Adipose tissue (tissue), 3 donors: ENCODE results near the gene CDH12. TPM values are rescaled to one million over a fixed set of nuclear protein-coding genes. Genes with fewer than 3 reads are reported as not detected.
"Not testable (repeated sequence)": the region's sequence is repeated elsewhere in the genome, so short reads cannot be mapped to it uniquely, and the experiment has no call there.

ENCODE experiments used
- H3K27ac ChIP-seq: one replicate; pipeline ENCODE4 v1.5.1; 2013; ENCODE audit warnings: low read depth, low read length
- WGBS, 3 donors: extraction: QIAGEN DNeasy Blood & Tissue Kit; methylation state at CpG; one replicate each; pipeline ENCODE4 v1.1.7; 2013; 5-methylcytosine and 5-hydroxymethylcytosine counted together
- polyA plus RNA-seq, 3 donors: library from polyadenylated mRNA; stranded (reverse); fragments of 200-250 nt; gene quantifications; one replicate each; pipeline ENCODE4 v1.2.3, GENCODE V29; 2013
- donor health status: healthy with polysubstance abuse.
- donor health status: Bipolar disorder and iron deficiency.
- donor health status: healthy.

Gene CDH12
- polyA plus RNA-seq, result under 1 TPM in 2 of 3 donors, not detected in 1; 0.01 TPM

DNA sequence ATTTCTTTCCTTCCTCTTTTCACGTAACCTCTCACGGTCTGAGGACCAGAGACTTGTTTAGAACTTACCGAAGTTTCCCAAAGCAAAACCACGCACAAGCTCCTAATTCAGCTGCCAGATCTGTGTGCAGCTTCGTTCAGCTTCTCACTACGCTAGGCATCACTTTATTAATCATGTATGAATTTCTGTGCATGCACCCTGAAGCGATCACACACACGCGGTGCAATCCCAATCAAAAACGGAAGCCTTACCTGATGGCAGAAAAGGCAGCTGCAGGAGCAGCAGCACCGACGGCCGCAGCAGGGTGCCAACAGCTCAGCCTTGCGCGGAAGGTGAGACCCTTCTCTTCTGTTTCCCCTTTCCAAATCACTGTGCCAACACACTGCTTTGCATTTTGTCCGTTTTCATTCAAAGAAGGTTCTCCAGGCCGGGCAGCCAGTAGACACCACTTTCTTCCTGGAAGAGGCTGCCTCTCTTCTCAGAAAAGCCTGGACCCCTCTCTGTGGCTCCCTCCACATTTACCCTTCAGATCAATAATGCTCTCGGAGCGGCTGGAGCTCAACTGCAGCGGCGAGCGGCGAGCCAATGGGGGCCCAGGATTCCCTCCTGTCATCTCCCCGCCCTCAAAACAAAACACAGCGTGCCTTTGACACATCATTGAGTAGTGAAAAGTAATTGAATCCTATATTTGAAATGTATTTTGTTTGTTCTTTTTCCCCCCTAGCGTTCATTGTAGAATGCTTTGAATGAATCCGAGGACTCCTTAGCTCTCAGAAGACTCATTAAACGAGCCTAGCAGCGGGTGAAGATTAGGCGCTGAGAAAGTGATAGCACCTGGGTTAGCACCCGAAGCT is at the start of gene CDH12:
Gene CDH12 (minus strand): TSS at position 538 of the 854 bp plus-strand sequence.
- H3K27ac ChIP-seq, result no peak within 1 kb of the TSS
- WGBS, 3 donors, result 2 to 3% (median 2%) methylated on average over 31 of the region's 31 CpGs

DNA sequence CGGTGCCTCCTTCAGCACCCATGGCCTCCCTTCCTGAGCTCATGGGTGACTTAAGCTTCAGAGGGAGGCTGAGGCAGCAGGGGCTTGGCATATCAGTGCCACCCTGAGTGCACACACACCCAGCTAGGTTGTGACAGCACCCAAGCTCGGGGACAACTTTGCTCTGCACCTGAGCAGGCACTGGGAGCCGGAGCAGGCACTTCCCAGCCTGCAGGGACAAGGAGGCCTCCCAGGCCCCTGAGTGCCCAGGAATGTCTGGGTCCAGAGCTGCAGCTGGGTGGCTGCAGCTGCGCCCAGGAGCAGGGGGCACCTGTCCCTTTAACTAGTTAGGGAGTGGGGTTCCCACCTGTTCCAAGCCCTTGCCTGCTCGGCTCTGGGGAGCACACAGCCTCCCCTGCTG is 48.7 kb upstream of the CDH12 start:
- WGBS, 3 donors, result 72 to 80% (median 79%) methylated on average over 5 of the region's 5 CpGs
- H3K27ac ChIP-seq, result no peak overlapping the region

GRCh38 chr5:22900801-22901310 is 47.7 kb upstream of the CDH12 start:
- no peak overlapping the region for H3K27ac ChIP-seq
- 90 to 92% (median 92%) methylated on average over 17 of the region's 17 CpGs for WGBS, 3 donors

DNA sequence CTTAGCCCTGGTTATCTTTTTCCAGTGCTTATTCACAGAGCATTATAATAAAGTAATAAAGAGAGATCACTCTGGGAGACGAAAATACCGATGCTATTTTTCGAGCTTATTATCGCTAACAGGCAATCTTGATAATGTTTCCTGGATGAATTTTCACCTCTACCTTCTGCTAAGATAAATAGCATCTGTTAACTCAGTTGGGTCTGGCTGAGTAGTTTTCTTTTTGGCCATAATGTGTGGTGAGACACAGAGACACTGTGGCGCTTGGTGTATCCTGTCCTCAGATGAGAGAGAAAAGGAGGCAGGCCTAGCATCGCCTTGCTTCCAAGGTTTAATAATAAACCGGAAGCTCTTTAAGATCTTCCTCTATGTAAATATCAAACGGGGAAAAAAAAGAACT is 46.2 kb upstream of the CDH12 start:
- WGBS, 3 donors, result 82 to 89% (median 89%) methylated on average over 8 of the region's 8 CpGs
- no peak overlapping the region for H3K27ac ChIP-seq

GRCh38 chr5:22896152-22896551 is 43.0 kb upstream of the CDH12 start:
- H3K27ac ChIP-seq, result no peak overlapping the region
- 57 to 63% (median 62%) methylated on average over 5 of the region's 5 CpGs for WGBS, 3 donors

DNA sequence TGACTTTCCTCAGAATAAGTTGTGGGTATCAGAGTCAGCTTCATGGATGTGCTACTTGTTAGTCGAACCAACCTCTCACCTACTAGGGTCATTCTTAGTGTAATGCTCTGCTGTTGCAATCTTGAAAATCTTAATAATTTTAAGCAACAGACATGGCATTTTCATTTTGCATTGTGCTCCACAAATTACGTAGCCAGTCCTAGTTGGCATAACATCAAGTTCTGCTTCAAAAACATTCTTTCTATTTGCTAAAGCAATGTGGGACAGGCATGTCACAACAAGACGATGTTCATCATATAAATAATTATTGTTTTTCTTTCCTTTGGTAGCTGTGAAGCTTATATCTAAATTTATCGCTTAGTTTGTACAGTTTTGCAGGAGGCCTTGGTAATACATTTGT is 39.3 kb upstream of the CDH12 start:
- no peak overlapping the region for H3K27ac ChIP-seq
- 72 to 77% (median 75%) methylated on average over 4 of the region's 4 CpGs for WGBS, 3 donors

GRCh38 chr5:22889720-22890119 is 36.6 kb upstream of the CDH12 start:
- 60 to 85% (median 71%) methylated on average over 2 of the region's 2 CpGs for WGBS, 3 donors
- H3K27ac ChIP-seq, result no peak overlapping the region

DNA sequence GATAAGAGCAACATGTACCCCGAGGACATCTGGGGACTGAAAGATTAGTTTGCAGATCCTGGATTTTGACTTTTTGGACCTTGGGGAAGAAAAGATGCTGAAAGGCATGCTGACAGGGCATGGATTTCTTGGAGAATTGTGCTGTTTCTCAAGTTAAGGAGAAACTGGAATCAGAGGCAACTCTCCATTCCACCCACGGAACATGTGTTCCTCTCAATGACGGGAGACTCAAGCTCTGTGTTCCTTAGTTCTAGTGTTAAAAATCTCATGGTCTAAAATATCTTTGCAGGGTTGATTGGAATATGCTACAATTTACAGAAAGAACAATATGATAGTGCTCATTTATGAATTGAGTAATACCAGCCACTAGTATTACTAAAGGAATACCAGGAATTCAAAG is 34.4 kb upstream of the CDH12 start:
- 73 to 75% (median 74%) methylated on average over 3 of the region's 3 CpGs for WGBS, 3 donors
- H3K27ac ChIP-seq, result no peak overlapping the region

GRCh38 chr5:22858911-22859310 is 5.8 kb upstream of the CDH12 start:
- not testable (repeated sequence) for H3K27ac ChIP-seq
- 73 to 89% (median 85%) methylated on average over 5 of the region's 5 CpGs for WGBS, 3 donors

DNA sequence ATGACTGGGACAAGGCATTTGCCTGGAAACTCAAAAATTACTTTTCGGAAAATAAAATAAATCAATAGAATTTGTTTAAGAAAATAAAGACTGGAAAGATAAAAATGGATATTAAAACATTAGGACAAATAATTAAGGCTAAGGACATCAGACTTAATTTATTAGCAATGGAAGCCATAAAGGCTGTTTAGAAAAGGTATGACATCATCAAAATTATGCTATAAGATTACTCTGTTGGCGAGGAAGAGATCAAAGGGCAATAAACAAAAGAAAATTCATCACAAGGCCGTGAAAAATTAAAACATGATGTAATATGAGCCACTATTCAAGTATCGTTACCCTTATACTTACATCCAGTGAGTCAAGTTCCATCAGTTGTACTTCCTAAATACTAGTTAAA is 2.7 kb upstream of the CDH12 start:
- H3K27ac ChIP-seq, result no peak overlapping the region
- WGBS, 3 donors, result 58 to 82% (median 78%) methylated on average over 4 of the region's 4 CpGs

DNA sequence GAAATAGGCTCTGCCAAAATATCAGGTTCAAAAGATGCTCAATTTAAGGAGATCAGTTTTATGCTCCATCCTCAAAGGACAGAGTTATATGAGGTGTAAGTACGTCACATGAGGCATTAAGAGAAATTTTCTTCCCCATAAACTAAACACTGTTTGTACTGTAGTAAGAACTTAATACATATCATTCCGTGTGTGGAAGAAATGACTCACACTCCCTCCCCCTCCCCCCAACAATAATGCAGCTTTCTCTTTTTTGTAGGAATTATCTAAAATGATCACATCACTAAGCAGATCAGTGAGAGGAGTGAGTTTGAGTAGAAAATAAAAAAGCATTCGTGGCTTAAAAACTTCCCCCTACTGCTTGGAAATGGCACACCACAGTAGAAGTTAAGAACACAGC is 2.2 kb downstream of the CDH12 start:
- no peak overlapping the region for H3K27ac ChIP-seq
- WGBS, 3 donors, result 45 to 58% (median 54%) methylated on average over 3 of the region's 3 CpGs

- 80 to 86% (median 82%) methylated on average over 2 of the region's 2 CpGs for WGBS, 3 donors
- no peak overlapping the region for H3K27ac ChIP-seq
Measured at GRCh38 chr5:22846693-22847092, 6.5 kb downstream of the CDH12 start.

DNA sequence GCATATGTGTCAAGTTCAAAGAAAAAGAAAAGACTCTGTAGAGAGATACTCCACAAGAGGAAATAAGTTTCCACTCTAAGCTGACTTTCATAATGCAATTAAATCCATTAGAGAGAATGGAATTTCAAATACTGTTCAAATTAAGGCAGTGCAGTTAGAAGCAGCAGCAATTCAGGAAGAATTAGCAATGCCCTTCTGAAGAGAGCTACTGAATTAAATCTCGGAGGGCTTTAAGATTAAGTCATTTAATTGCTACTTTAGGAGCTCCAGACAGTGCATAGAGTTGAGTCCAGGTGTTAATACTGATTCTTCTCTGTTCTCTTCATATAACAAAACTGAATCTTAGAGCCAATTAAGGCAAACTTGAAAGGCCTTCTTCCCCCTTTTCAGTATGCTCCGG is 8.5 kb downstream of the CDH12 start:
- WGBS, 3 donors, result 79 to 86% (median 82%) methylated on average over 2 of the region's 2 CpGs

GRCh38 chr5:22844155-22844554 is 9.0 kb downstream of the CDH12 start:
- WGBS, 3 donors, result 54 to 79% (median 66%) methylated on average over 1 of the region's 1 CpG
- H3K27ac ChIP-seq, result no peak overlapping the region

More for the DNA sequence above, 8.5 kb downstream of the CDH12 start:
- H3K27ac ChIP-seq, result no peak overlapping the region

- WGBS, 3 donors, result 64 to 75% (median 68%) methylated on average over 2 of the region's 2 CpGs
- H3K27ac ChIP-seq, result no peak overlapping the region
Measured at GRCh38 chr5:22842574-22842973, 10.6 kb downstream of the CDH12 start.

DNA sequence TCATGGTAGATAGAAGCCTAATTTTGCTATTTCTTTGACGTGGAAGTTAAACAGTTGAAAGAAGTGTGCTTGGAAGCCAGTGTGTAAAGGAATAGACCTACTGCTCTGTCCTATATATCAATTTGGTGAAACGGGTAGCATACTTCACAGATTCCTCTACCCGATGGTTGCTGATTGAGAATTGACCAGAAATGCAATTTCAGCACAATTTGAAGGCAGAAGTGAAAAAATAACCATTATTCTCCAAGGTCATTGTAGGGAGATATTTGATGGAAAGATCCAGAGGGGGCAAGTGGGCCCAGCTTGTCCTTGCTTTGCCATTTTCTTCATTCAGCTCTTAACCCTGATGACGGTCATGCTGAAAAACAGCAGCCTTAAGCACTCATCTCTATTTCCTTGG is 15.3 kb downstream of the CDH12 start:
- WGBS, 3 donors, result 77 to 90% (median 79%) methylated on average over 4 of the region's 4 CpGs
- no peak overlapping the region for H3K27ac ChIP-seq

DNA sequence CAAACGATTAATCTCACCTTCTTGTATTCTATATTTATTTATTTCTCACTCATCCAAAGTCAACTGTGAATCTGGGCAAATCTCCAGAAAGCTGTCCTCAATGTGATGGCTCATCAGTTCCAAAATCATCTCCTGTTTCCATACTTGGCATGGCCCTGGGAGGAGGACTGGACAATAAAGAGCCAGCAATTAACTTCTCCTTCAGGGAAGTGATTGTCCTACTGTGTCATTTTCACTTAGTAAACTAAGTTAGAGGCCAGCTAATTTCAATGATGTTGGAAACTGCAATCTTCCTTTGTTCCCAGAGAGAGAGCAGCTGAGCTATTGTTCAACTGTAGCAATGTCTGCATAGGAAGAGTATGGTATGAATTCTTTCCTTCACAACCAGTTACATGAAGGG is 17.5 kb downstream of the CDH12 start:
- WGBS, 3 donors, result 74 to 81% (median 81%) methylated on average over 1 of the region's 1 CpG
- H3K27ac ChIP-seq, result no peak overlapping the region

DNA sequence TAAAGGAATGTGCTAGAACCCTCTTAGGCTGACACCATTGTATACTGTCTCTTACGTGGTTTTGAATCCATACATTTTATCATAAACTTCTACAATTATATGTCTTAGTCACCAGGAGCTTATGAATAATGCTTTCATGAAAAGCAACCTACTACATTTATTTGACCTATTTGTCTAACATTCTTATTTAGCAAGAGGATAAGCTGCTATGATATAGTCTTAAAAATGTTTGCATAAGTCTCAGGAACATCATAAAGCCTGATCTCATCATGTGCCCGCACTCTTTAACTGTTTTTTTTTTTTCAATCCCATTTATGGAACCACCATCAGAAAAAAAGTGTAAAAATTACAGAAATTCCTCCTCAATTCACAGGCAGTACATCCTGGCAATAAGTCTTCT is 59.7 kb downstream of the CDH12 start:
- no peak overlapping the region for H3K27ac ChIP-seq
- WGBS, 3 donors, result 71 to 79% (median 78%) methylated on average over 2 of the region's 2 CpGs

GRCh38 chr5:22787807-22788206 is 65.3 kb downstream of the CDH12 start:
- 42 to 71% (median 52%) methylated on average over 1 of the region's 1 CpG for WGBS, 3 donors
- H3K27ac ChIP-seq, result no peak overlapping the region

DNA sequence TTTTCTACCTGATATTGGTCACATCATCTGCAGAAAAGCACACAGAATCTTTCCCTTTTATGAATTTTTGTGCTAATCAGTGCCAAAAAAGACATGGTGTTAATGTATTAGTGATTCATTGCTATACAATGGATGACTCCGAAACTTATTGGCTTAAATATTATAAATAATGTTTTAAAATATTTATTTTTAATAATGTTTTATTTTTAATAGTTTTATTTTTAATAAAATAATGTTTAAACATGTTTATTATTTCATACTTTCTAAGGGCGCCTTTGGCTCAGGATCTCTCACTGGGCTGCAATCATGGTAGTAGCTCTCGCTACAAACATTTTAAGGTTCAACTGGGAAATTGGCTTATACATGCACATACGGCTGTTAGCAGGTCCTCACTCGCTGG is 65.7 kb downstream of the CDH12 start:
- H3K27ac ChIP-seq, result no peak overlapping the region
- 69 to 76% (median 73%) methylated on average over 5 of the region's 5 CpGs for WGBS, 3 donors
